Endodermal cell (in vitro differentiated cells): ENCODE results near the gene SH2B3. TPM values are rescaled to one million over a fixed set of nuclear protein-coding genes. Genes with fewer than 3 reads are reported as not detected.

Experiments used
- DNase-seq: peaks from one replicate; pipeline ENCODE4 v3.0.0-alpha.2; 2017
- H3K27ac ChIP-seq: 2 replicates; pipeline ENCODE4 v1.5.1; 2013; ENCODE audit warnings: mild to moderate bottlenecking, low read depth, low read length, moderate library complexity
- H3K27me3 ChIP-seq: 2 replicates; pipeline ENCODE4 v1.6.1; 2013; ENCODE audit warnings: mild to moderate bottlenecking, low read length, moderate library complexity; ENCODE audit not compliant: insufficient read depth, control insufficient read depth, poor library complexity, severe bottlenecking
- H3K36me3 ChIP-seq: 2 replicates; pipeline ENCODE4 v1.7.0; 2013; ENCODE audit warnings: mild to moderate bottlenecking, low read length, moderate library complexity; ENCODE audit not compliant: control insufficient read depth, insufficient read depth
- H3K4me1 ChIP-seq: one replicate; pipeline ENCODE4 v1.7.0; 2013; ENCODE audit warnings: low read length; ENCODE audit not compliant: control insufficient read depth, insufficient read depth
- H3K4me3 ChIP-seq: 2 replicates; pipeline ENCODE4 v1.5.1; 2013; ENCODE audit warnings: mild to moderate bottlenecking, low read length, moderate library complexity
- H3K9ac ChIP-seq: 2 replicates; pipeline ENCODE4 v1.6.1; 2013; ENCODE audit warnings: mild to moderate bottlenecking, low read length, moderate library complexity; ENCODE audit not compliant: poor library complexity, severe bottlenecking; ENCODE audit errors: extremely low read depth
- H3K9me3 ChIP-seq: 2 replicates; pipeline ENCODE4 v1.6.1; 2013; ENCODE audit warnings: mild to moderate bottlenecking, low read length, moderate library complexity; ENCODE audit not compliant: control insufficient read depth
- H3K27ac Mint-ChIP-seq: 2 replicates; pipeline ENCODE4 v1.8.0; 2020; ENCODE audit warnings: mixed read lengths
- H3K27me3 Mint-ChIP-seq: 2 replicates; pipeline ENCODE4 v1.8.0; 2021; ENCODE audit warnings: mild to moderate bottlenecking, mixed read lengths; ENCODE audit not compliant: insufficient read depth
- H3K36me3 Mint-ChIP-seq: 2 replicates; pipeline ENCODE4 v1.8.0; 2020; ENCODE audit warnings: low read depth, mixed read lengths
- H3K4me1 Mint-ChIP-seq: 2 replicates; pipeline ENCODE4 v1.8.0; 2020; ENCODE audit warnings: mixed read lengths
- H3K4me3 Mint-ChIP-seq: 2 replicates; pipeline ENCODE4 v1.8.0; 2020; ENCODE audit warnings: mild to moderate bottlenecking, moderate library complexity, mixed read lengths
- H3K9me3 Mint-ChIP-seq: 2 replicates; pipeline ENCODE4 v1.8.0; 2020; ENCODE audit warnings: mild to moderate bottlenecking, mixed read lengths
- CTCF ChIP-seq: fragments of 200-600 bp; sonication (generic); conservative IDR thresholded peaks from 2 replicates; pipeline ENCODE4 v1.5.0; 2021; ENCODE audit warnings: antibody characterized with exemption, mild to moderate bottlenecking
- WGBS, 2 experiments: methylation state at CpG; one replicate each; pipeline versions ENCODE4 v1.1.5 to v1.1.7; 2013; ENCODE audit warnings: missing lambda C conversion rate in 2 of 2, mixed read lengths in 1 of 2; ENCODE audit not compliant: insufficient coverage in 1 of 2, insufficient read length in 1 of 2; 5-methylcytosine and 5-hydroxymethylcytosine counted together
- total RNA-seq, 2 donors: library from RNA; stranded (reverse); fragmentation: NEBNext Ultra II Directional in 1 of 2; extraction: Animal tissue kit (Norgen Biotek cat#: 25700) in 1 of 2; gene quantifications; 2 replicates in 1 of 2; 3 replicates in 1 of 2; pipeline ENCODE4 v1.2.1, GENCODE V29; 2021

SH2B3 gene
- total RNA-seq, 2 donors from 2014 or later: 6.8 to 6.9 TPM

DNA sequence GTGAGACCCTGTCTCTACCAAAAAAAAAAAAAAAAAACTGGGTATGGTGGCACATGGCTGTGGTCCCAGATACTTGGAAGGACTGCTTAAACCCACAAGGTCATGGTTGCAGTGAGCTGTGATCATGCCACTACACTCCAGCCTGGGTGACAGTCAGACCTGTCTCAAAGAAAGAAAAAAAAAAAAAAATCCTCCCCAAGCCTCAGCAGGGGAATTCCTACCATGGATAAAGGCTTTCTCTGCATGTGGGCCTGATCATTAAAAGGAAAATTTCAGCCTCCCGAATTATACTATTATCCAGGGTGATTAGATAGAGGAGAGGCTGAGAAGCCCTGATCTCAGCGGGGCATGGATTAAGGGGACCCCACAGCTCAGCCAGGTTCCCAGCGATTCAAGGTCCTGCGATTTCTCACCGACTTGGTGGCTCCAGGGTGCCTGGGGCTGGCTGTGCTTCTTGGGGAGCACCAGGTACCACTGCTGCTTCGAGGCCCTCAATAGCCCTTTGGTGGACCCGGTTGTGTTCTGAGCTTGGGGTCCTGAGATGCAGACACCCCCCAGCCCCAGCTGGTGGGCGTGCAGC lies 5.6 kb downstream of the SH2B3 start:
- Mint-ChIP-seq H3K9me3 (no peaks in the 10 kb centered on the region), H3K27ac (peak overlapping the region; percentile 93), H3K36me3 (no peaks in the 10 kb centered on the region), H3K27me3 (peaks cover 6% of the 10 kb centered on the region), H3K4me3 (no peak overlapping the region), H3K4me1 (peaks cover 34% of the 10 kb centered on the region)
- no peaks in the 10 kb centered on the region for H3K36me3 ChIP-seq
- H3K4me1 ChIP-seq: peaks cover 31% of the 10 kb centered on the region
- WGBS, 2 experiments: 72 to 82% methylated on average over 7 of the region's 8 CpGs
- H3K27me3 ChIP-seq: no peaks in the 10 kb centered on the region
- no peak overlapping the region for H3K4me3 ChIP-seq
- H3K9me3 ChIP-seq: no peaks in the 10 kb centered on the region
- no peak for TF ChIP-seq CTCF
- DNase-seq: peak; percentile 71
- peak overlapping the region; percentile 69 for H3K27ac ChIP-seq
- H3K9ac ChIP-seq: peak overlapping the region; percentile 51

DNA sequence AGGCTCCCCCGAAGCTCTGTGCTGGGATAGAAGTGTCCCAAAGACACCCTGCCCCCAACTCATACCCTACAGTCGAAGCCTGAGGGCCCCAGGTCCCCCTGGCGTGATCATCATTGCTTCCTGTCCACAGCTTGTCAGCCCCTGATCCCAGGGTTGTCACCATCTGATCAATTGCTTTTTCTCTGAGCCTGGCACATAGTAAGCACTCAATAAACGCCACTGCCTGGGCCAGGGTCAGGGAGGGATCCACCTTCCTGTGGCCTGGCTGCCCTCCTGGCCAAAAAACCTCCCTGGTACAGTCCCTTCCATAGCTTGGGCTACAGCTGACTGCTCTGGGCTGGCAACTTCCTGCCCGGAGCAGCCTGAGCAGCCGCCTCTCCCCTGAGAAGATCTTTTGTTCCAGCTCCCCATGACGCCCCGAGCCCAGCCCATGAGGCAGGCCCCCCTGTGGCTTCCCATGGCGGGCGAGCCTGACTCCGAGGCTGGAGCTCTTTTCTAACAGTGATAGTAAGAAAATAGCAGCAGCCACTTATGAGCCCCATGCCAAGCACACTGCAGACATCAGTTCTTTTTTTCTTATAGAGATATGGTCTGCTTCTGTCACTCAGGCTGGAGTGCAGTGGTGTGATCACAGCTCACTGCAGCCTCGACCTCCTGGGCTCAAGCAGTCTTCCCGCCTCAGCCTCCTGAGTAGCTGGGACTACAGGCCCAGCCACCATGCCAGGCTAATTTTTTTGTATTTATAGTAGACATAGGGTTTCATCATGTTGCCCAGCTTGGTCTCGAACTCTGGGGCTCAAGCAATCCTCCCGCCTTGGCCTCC lies 6.5 kb downstream of the SH2B3 start:
- peaks cover 28% of the 10 kb centered on the region for H3K4me1 Mint-ChIP-seq
- peak; percentile 94 for DNase-seq
- no peak for TF ChIP-seq CTCF
- peaks cover 25% of the 10 kb centered on the region for H3K4me1 ChIP-seq
- H3K27ac ChIP-seq: peak overlapping the region; percentile 69
- WGBS, 2 experiments: 40 to 48% methylated on average over 13 to 15 of the region's 15 CpGs
- no peaks in the 10 kb centered on the region for H3K9me3 ChIP-seq
- peak overlapping the region; percentile 10 for H3K4me3 Mint-ChIP-seq
- H3K9ac ChIP-seq: peak overlapping the region; percentile 51
- H3K27me3 Mint-ChIP-seq: no peaks in the 10 kb centered on the region
- no peaks in the 10 kb centered on the region for H3K9me3 Mint-ChIP-seq
- no peaks in the 10 kb centered on the region for H3K27me3 ChIP-seq
- peak overlapping the region; percentile 53 for H3K4me3 ChIP-seq
- peak overlapping the region; percentile 93 for H3K27ac Mint-ChIP-seq
- H3K36me3 ChIP-seq: no peaks in the 10 kb centered on the region
- H3K36me3 Mint-ChIP-seq: no peaks in the 10 kb centered on the region

GRCh38 chr12:111412830-111413441 lies 7.2 kb downstream of the SH2B3 start:
- H3K9me3 ChIP-seq: no peaks in the 10 kb centered on the region
- H3K4me1 ChIP-seq: peaks cover 22% of the 10 kb centered on the region
- no peak for DNase-seq
- Mint-ChIP-seq H3K9me3 (no peaks in the 10 kb centered on the region), H3K36me3 (no peaks in the 10 kb centered on the region), H3K27me3 (no peaks in the 10 kb centered on the region), H3K4me1 (peaks cover 28% of the 10 kb centered on the region), H3K4me3 (no peak overlapping the region), H3K27ac (peak overlapping the region; percentile 93)
- peak overlapping the region; percentile 69 for H3K27ac ChIP-seq
- H3K27me3 ChIP-seq: no peaks in the 10 kb centered on the region
- 81% methylated on average over 4 to 6 of the region's 6 CpGs for WGBS, 2 experiments
- no peak for TF ChIP-seq CTCF
- no peak overlapping the region for H3K9ac ChIP-seq
- no peak overlapping the region for H3K4me3 ChIP-seq
- no peaks in the 10 kb centered on the region for H3K36me3 ChIP-seq
